AG04449 (cell line): ENCODE data around the gene DNMT1.
"Not testable (repeated sequence)": the region's sequence is repeated elsewhere in the genome, so short reads cannot be mapped to it uniquely, and the experiment has no call there.

Experiments
- CTCF ChIA-PET: fragments of 350-600 bp; formaldehyde crosslinking; extraction: SDS; loops from one replicate; lab custom pipeline; 2021; ENCODE audit warnings: antibody characterized with exemption; lab: Yijun Ruan, JAX
- POLR2A ChIA-PET: fragments of 400-600, 350-600 bp; formaldehyde crosslinking; extraction: SDS; loops from one replicate; lab custom pipeline; 2020; ENCODE audit warnings: antibody characterized with exemption, inconsistent platforms; lab: Yijun Ruan, JAX
- DNase-seq: peaks from one replicate; pipeline ENCODE4 v3.0.0-alpha.2; 2010; ENCODE audit warnings: low read depth, low spot score
- H3K4me3 ChIP-seq: 2 replicates; pipeline ENCODE4 v1.5.1; 2011; ENCODE audit warnings: low read depth, mild to moderate bottlenecking, control low read depth, low read length
- TF ChIP-seq, protein P1 (sequence below): IDR thresholded peaks from one replicate; pipeline ENCODE4 v1.5.1; 2011; ENCODE audit warnings: mild to moderate bottlenecking, moderate library complexity, low read length, control low read depth, inconsistent platforms; ENCODE audit not compliant: insufficient read depth; ENCODE audit errors: missing control alignments

Gene DNMT1

GRCh38 chr19:10167459-10167858 lies 27.3 kb downstream of the DNMT1 start:
- POLR2A ChIA-PET = no interaction called here
- H3K4me3 ChIP-seq = no peak overlapping the region
- no peak for DNase-seq
- TF ChIP-seq, protein P1, sequence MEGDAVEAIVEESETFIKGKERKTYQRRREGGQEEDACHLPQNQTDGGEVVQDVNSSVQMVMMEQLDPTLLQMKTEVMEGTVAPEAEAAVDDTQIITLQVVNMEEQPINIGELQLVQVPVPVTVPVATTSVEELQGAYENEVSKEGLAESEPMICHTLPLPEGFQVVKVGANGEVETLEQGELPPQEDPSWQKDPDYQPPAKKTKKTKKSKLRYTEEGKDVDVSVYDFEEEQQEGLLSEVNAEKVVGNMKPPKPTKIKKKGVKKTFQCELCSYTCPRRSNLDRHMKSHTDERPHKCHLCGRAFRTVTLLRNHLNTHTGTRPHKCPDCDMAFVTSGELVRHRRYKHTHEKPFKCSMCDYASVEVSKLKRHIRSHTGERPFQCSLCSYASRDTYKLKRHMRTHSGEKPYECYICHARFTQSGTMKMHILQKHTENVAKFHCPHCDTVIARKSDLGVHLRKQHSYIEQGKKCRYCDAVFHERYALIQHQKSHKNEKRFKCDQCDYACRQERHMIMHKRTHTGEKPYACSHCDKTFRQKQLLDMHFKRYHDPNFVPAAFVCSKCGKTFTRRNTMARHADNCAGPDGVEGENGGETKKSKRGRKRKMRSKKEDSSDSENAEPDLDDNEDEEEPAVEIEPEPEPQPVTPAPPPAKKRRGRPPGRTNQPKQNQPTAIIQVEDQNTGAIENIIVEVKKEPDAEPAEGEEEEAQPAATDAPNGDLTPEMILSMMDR = no peak
- CTCF ChIA-PET = interaction anchor here (1.1 to 1.5 kb wide), 4 partner anchors 14 to 91 kb away, joined by 3 to 5 read pairs (median 5); no protein-coding TSS in a partner anchor

- H3K4me3 ChIP-seq, POLR2A ChIA-PET, DNase-seq: not testable (repeated sequence)
- CTCF ChIA-PET = interaction anchor here (0.5 to 1.5 kb wide), 4 partner anchors 15 to 205 kb away, joined by 3 to 5 read pairs (median 5); no protein-coding TSS in a partner anchor
Observed at GRCh38 chr19:10166501-10166900, 28.3 kb downstream of the DNMT1 start.

GRCh38 chr19:10166046-10166445 lies 28.7 kb downstream of the DNMT1 start:
- DNase-seq = no peak
- TF ChIP-seq, protein P1 = no peak
- ChIA-PET POLR2A (no interaction called here), CTCF (interaction anchor here (1.4 kb wide), 1 partner anchor 11 kb away, joined by 3 read pairs; no protein-coding TSS in a partner anchor)
- H3K4me3 ChIP-seq = no peak overlapping the region

GRCh38 chr19:10163536-10163935 lies 31.2 kb downstream of the DNMT1 start:
- TF ChIP-seq, protein P1 = no peak
- CTCF ChIA-PET = interaction anchor here (0.9 to 2.3 kb wide), 2 partner anchors 24 to 86 kb away, joined by 3 to 9 read pairs; no protein-coding TSS in a partner anchor
- no peak overlapping the region for H3K4me3 ChIP-seq
- DNase-seq = no peak
- POLR2A ChIA-PET = no interaction called here

DNA sequence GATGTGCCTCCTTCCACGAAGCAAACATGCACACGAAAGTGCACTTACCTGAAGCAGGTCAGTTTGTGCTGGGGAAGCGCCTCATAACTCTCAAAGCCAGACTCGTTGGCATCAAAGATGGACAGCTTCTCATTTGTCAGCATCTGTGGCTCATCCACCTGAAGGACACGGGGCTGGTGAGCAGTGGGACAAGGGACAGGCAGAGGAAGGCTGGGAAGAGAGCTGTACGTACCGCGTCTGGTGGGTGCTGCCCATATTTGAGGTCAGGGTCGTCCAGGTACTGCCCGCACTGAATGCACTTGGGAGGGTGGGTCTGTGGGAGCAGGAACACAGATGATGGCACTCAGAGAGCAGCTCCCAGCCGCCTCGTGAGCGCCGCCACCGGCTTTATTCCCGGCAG lies 35.1 kb downstream of the DNMT1 start:
- CTCF ChIA-PET = interaction anchor here (0.5 to 0.7 kb wide), 2 partner anchors 90 to 496 kb away, joined by 3 read pairs; no protein-coding TSS in a partner anchor
- no peak for DNase-seq
- POLR2A ChIA-PET = no interaction called here
- no peak overlapping the region for H3K4me3 ChIP-seq
- TF ChIP-seq, protein P1 = no peak

DNA sequence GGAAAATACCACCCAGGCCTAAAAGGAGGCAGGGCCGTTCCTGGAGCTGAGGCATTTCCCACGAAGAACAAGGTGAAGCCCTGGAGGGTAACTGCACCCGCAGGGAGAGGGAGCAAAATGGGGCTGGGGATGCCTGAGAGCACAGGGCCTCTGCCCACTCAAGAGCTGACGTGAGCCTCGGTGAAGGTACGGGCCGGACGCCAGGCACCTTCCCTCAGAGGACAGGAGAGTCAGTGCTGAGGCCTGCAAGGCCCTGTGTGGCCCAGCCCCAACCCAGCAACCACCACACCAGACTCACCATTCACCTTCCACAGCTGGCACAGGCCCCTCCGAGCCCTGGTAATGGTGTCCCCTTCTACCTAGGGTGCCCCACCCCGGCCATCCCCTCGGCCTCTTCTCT lies 36.3 kb downstream of the DNMT1 start:
- POLR2A ChIA-PET = no interaction called here
- DNase-seq = no peak
- CTCF ChIA-PET = no interaction called here
- no peak overlapping the region for H3K4me3 ChIP-seq
- TF ChIP-seq, protein P1 = no peak

DNA sequence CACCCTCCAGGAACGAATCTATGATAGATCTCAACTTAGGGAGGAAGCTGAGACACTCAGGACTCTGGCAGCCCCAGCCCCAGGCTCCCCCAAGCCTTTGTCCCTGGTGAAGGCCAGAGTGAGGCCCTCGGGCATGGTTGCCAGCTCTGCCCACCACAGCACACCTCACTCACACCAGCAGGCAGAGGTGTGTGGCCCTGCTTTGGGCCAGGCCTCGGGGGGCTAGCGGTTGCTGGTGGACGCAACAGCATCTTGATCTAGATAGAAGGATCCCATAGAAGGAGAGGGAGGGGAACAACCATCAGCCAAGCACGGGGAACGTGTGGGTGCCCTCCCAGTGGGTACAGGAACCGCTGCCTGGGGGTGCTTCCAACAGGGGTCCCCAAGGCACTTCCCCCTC lies 36.7 kb downstream of the DNMT1 start:
- no peak overlapping the region for H3K4me3 ChIP-seq
- TF ChIP-seq, protein P1 = no peak
- POLR2A ChIA-PET = no interaction called here
- no peak for DNase-seq
- CTCF ChIA-PET = no interaction called here
